Daoy (cell line): ENCODE results near the gene SUMO1. TPM values are rescaled to one million over a fixed set of nuclear protein-coding genes. Genes with fewer than 3 reads are reported as not detected.
"Not testable (repeated sequence)": the region's sequence is repeated elsewhere in the genome, so short reads cannot be mapped to it uniquely, and the experiment has no call there.

Source experiments
- DNase-seq: peaks from one replicate; pipeline ENCODE4 v3.0.0-alpha.2; 2015; ENCODE audit warnings: low read depth
- total RNA-seq: library from RNA; depleted of rRNA; stranded (reverse); fragments of >200 nt; shearing (Covaris generic); gene quantifications from 2 replicates; pipeline ENCODE4 v1.2.3, GENCODE V29; 2014; rRNA removed

The SUMO1 gene
- total RNA-seq, result 160 and 173 TPM in 2 replicates

DNA sequence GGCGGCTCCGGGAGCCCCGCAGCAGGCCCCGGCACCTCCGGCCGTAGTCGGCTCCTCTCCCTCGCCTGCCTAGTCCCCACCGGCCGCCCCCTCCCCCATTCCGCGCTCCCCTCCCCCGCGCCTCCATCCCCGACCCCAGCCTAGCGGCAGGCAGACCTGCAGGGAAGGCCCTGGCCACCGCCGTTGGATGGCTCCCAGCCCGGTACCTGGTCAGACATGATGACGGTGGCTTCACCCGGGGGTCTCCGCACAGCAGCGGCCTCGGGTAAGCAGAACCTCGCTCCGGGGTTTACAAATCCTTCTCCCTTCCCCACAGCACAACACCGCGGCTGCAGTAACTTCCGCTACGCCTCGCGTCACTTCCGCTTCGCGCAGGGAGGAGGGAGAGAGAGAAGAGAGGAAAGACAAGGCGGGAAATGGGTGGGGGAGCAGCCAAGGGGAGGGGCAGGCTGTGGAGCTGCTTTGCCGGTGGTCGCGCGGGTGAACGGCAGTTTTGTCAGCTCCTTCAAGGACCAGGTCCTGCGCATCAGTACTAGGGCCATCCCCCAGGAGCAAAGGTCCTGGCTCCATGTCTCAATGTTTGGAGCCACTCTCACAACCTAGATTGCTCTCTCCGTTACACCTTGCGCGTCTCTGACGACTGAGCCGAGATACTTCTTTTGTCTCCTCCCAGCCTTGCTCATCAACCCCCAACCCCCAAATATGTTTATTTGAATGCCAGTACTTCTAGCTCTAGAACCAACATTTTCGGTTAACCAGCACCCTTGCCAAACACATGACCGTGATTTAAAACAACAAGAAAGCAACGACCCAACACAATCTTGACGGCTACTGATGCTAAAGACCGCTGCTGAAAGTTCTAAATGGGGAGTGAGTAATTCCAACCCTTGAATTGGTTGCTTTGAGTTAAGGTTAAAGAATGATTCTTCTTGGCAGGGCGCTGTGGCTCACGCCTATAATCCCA, at the start of gene SUMO1:
Gene SUMO1, minus strand, starts transcription at position 364 of the 964 bp plus-strand sequence. Its CDS starts 146 bp downstream, at position 218.
- DNase-seq, result peak; percentile 94

DNA sequence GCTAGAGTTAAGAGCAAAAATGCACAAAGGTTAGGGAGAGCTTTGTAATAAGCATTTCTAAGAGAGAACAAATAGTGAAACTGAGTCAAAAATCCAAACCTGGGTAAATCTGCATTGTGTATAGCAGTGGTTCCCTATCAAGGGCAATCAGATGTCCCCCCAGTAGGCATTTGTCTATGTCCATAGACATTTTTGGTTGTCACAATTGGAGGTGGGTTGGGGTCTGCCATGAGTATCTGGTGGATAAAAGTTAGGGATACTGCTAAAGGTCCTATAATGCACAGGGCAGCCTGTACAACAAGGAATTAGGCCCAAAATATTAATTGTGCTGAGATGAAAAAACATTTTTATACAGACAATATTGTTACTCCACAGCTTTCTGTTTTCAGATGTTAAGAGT, 48.2 kb upstream of the SUMO1 start:
- no peak for DNase-seq

DNA sequence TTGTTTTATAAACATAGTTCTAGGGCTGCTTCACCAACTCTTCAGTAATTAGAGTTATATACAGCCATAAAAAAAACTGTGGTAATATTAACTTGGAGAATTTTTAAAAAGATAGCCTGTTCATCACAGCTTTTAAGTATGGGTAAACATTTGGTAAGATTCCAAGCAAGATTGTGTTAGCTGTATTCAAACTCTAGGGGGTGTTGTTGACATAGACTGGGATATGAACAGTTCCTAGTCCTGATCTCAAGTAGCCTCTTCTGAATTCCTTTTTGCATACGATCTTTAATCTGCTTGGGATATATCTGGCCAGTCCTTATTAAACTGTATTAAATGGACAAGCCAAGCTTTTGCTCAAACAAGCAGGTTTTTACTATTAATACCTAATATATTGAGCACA, 40.5 kb upstream of the SUMO1 start:
- DNase-seq, result no peak

DNA sequence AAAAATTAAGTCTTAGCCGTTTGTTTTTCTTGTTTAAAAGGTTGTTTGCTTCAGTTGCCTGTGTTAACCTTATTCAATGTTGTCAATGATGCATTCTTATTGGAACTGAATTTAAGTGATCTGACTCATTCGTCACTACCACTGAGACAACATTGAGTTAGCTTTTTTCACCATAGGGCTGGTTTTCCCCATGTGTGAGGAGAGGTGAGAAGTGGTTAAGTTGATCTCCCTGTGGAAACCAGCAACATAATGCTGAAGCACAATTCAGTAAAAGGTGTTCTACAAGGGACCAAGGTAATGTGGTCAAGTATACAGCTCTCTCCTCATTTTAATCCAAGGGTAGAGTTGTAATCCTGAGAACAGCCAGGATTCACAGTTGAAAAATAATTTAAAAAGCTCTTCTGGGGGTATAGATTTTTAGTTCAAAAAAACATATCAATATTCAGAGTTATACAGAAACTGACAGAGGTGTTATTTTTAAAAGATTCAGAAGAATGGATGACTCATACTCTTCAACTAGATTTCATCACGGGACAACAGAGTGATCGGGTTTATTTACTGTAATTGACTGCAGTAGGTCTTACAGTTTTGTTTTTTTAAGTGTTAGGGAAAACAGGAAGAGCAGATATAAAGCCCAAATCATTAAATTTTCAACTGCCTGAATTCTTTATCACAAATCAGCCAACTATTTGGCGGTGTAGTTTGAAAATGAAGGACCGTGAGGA, 39.8 kb upstream of the SUMO1 start:
- DNase-seq, result peak; percentile 22

DNA sequence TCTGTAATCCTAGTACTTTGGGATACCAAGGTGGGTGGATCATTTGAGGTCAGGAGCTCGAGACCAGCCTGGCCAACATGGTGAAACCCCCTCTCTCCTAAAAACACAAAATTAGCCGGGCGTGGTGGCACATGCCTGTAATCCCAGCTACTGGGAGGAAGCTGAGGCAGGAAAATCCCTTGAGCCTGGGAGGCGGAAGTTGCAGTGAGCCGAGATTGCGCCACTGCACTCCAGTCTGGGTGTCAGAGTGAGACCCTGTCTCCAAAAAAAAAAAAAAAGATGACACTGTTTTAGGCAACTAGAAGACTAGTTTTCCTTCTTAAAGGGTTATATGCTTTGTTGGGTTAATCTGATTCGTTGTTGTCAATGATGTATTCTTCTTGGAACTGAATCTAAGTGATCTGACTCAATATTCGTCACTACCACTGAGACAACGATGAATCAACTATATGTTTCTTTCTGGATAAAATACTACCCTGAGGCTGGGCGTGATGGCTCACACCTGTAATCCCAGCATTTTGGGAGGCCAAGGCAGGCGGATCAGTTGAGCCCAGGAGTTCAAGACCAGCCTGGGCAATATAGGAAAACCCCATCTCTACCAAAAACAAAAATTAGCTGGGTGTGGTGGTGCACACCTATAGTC, 37.8 kb upstream of the SUMO1 start:
- peak; percentile 26 for DNase-seq

DNA sequence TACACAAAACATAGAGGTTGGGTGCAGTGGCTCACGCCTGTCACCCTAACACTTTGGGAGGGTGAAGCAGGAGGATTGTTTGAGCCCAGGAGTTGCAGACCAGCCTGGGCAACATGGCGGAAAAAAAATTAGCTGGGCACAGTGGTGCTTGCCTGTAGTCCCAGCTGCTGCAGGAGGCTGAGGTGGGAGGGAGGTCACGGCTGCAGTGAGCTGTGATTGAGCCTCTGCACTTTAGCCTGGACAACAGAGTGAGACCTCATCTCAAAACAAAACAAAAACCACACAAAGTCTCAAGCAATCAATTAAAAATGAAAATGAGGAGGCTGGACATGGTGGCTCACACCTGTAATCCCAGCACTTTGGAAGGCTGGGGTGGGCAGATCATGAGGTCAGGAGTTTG, 32.1 kb upstream of the SUMO1 start:
- DNase-seq, result no peak

DNA sequence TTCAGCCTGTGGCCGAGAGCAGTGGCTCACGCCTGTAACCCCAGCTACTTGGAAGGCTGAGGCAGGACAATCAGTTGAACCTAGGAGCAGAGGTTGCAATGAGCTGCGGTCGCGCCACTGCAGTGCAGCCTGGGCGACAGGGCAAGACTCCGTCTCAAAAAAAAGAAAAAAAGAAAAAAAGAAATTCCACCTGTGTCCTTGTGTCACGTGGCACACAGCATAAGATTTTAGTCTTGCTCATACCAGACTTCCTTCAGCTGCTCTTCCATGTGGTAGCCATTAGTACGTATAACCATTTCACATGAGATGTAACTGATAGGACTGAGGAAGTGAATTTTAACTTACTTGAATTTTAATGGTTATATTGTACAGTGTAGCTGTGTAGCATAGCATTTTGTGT, 31.2 kb upstream of the SUMO1 start:
- DNase-seq, result no peak

DNA sequence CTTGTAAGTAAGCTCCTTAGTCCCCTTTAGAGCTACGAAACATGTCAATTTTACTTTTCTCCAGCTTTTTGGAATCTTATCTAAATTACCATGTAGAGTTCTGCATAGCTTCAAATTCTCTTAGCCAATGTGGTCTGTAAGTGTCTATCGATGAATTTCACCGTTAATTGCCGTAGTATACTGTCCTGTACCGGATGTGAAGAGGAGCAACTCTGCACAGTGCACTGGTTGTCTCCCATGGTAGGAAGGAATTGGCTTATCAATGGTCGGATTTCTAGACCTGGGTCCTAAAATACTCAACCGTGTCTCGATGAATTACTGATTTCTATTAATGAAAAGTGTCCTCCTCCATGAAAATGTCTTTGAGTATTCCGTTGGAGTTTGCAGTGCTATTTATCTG, 29.1 kb upstream of the SUMO1 start:
- DNase-seq, result no peak

DNA sequence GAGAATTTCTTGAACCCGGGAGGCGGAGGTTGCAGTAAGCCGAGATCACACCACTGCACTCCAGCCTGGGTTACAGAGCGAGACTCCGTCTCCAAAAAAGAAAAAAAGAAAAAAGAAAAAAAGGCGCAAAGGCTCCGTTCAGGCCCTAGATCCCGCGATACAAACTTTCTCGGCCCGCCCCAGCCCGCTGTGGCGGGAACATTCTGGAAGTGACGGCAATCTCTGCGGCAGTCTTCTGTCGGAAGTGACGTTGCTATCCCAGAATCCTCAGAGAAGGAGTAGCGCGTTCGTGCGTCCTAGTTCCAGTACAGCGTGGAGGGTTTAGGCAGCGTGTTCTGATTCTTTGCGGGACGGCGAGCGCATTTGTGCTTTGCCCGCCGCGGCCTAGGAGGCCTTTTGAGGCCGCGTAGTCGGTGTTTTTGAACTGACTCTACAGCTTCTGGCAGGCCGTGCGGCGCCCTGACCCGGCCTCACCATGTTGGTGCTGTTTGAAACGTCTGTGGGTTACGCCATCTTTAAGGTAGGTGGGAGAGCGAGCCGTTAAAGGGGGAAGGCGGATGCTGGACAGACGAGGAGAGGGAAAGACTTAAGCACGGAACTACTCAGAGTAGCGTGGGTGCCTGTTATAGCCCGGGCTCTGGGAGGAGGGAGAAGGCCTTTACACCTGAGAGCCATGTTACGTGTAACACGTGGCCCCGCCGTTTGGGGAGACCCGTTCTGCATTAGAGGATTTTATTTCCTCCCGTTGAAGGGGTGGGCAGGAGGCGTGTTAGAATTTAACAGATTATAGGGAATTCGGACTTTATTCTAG, 27.3 kb upstream of the SUMO1 start, which contains the start of gene NOP58:
Gene NOP58, plus strand, starts transcription at position 297 of the 811 bp plus-strand sequence. Its CDS starts 179 bp downstream, at position 476.
- DNase-seq, result peak; percentile 95

DNA sequence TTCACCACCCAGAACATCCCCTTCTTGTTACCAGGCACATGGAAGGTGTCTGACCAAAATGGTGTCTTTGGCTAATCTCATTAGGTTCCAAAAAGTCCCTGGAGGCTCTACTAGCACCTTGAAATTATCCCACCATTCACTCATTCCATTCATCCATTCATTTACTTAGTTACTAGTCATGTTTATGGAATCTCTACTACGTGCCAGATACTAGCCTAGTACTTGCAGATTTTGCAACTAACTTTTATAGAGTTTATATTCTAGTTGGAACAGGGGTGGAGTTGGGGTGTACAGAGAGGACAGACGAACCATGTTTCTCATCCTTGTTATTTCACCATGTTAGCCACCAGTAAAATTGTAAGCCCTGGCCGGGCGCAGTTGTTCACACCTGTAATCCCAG, 23.1 kb upstream of the SUMO1 start:
- DNase-seq, result no peak

DNA sequence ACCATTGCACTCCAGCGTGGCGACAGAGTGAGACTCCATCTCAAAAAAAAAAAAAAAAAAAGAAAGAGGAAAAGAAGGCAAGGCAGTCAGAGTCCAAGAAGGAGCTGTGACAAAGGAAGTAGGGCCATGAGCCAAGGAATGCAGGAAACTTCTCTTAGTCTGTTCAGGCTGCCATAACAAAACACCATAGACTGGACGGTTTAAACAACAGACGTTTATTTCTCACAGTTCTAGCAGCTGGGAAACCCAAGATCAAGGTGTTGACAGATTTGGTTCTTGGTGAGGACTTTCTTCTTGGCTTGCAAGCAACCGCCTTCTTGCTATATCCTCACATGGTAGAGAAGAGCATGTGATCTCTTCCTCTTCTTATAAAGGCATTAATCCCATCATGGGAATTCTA, 13.1 kb upstream of the SUMO1 start:
- DNase-seq, result no peak

DNA sequence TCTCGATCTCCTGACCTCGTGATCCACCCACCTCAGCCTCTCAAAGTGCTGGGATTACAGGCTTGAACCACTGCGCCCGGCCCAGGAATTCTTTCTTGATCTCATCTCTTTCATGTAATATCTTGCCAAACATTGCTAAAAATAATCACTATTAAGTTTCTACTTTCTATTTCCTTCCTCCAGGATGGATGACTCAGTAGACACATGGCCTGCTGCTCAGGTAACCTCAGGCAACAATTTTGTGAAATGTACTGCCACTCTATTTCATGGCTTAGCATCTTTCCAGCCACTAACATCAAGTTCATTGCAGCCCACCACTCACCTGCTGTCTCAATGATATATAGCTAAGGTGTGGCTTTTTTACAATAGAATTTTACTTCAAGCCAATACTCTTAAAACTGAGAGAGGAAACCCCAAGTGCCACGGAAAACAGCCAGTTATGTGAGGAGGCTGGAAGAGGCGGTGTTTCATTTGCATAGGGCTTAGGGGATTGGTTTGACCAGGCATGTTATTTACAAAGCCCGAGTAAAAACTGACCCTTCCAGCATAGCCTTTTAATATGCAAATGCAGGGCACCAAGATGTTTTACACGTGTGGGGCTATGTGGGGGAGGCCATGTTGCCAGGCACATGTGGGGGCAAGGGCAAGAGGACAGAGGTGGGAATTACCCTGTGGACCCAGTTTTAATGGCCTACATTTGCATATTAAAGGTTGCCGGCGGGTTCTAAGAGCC, 11.3 kb upstream of the SUMO1 start:
- no peak for DNase-seq

DNA sequence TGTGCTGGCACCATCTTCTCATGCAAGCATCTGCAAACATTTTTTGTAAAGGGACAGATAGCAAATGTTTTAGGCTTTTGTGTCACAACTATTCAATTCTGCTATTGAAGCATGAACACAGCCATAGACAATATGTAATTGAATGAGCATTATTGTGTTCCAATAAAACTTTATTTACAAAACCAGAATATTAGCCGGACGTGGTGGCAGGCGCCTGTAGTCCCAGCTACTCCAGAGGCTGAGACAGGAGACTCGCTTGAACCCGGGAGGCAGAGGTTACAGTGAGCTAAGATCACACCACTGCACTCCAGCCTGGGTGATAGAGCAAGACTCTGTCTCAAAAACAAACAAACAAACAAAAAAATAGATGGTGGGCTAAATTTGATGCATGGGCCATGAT, 9.3 kb upstream of the SUMO1 start:
- not testable (repeated sequence) for DNase-seq

DNA sequence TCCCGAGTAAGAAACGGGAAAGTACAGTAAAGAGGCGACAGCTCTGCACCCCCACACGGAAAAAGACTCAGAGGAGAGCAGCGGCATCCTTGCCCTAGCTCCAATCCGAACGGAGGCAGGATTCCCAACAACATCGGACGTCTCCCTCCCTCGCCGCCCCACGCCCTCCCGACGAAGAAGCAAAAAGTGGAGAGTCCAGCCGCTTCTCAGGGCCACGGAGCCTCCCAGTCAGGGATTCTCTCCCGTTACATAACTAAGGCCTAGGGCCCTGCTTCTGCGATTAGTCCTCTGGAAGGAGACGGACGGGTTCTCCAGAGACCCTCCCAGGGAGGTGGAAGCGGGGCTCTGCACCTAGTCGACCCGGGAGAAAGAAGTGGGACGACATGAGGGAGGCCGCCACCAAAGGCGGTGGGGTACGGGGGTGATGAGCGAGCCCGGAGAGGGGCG, 587 bp downstream of the SUMO1 start:
- DNase-seq, result peak; percentile 34

DNA sequence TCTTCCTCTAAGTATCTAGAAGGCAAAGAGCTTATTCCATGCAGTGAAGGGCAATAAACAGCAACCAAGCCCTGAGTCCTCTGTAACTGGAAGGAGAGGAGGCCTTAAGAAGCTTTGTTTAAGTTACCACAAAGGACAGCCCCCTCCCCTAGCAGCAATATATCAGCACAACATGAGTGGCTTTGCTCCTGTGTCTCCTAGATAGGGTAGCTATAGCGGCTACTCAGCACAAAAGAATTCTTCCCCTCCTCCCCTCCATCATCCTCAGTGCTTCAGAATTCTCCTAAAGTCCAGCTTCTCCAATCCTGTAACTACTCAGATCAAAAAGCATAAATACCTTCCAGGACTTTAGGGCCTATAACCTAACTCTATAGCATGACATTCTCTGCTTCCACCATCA, 16.5 kb downstream of the SUMO1 start:
- no peak for DNase-seq

DNA sequence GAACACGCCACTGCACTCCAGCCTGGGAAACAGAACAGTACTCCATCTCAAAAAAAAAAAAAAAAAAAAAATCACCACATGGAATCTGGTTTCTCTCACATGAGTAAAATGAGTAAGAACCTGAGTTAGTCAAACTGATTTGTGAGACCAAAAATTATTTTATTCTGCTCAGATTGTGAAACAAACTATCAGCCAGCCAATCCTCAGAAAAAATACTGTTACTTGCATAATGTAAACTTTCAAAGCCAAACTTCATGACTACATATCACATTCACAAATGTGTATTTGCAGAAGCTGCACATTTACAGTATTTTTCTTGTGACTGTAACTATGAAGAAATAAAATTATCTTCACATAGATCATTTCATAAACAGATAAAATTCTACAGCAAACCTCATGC, 23.2 kb downstream of the SUMO1 start:
- no peak for DNase-seq

DNA sequence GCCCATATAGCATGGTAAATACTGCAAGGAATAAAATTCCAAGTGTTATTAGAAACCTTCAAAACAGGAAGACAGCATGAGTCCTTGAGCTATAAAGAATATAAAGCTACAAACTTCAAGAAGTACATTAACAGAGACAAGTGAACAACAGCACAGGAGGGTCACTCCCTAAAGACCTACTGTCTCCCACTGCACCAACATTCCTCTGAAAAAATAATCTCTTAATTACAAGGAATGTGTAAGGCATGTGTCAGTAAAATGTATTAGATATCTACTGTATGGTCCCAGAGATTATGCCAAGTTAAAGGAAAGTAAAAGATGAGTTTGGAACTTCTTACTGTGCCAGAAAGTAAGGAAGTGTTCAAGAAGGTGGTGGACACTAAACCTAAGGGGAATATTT, 29.9 kb downstream of the SUMO1 start:
- DNase-seq, result no peak

DNA sequence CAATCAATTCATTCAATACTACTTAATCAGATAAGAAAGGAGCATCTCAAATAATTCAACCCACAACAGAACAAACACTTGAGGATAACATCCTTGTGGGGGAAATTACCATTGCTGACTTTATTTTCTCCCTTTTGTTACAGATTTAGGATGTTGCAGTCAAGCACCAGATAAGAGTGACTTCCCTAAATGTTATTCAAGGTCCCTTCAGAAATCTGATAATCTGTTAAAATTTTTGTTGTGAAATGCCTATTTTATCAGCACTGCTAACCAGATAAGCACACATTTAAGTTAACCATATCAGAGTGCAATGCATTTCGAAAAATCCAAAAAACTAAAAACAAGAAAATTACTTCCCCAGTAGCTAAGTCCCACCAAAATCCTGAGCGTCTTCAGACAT, 33.5 kb downstream of the SUMO1 start:
- no peak for DNase-seq

DNA sequence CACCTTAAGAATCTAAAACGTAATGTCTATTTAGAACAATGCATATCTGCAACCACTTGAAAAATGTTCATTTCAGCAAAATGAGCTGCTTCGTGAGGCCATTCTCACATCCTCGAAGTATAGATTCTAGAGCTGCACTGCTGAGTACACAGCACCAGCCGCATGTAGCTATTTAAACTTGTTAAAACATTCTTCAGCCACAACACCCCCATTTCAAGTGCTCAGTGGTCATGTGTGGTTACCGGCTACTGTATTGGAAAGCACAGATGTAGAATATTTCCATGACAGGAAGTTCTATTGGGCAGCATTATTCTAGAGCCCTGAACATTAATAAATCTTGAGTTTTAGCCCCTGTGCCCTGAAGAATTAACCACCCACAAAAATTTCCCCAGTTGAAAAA, 35.0 kb downstream of the SUMO1 start:
- no peak for DNase-seq
